ENCODE measurements around the gene PGP. TPM values are rescaled to one million over a fixed set of nuclear protein-coding genes. Genes with fewer than 3 reads are reported as not detected.
"Not testable (repeated sequence)": the region's sequence is repeated elsewhere in the genome, so short reads cannot be mapped to it uniquely, and the experiment has no call there.

PGP gene
- total RNA-seq = 37.2 and 37.7 TPM in 2 replicates

- Mint-ChIP-seq H3K27ac (peak within 1 kb of the TSS; percentile 88), H3K36me3 (ENCODE audit: low read depth) (peaks cover 14% of the 10 kb centered on the region), H3K4me1 (ENCODE audit: low read depth) (peaks cover 18% of the 10 kb centered on the region), H3K4me3 (peak within 1 kb of the TSS; percentile 90), H3K27me3 (ENCODE audit: insufficient read depth) (no peaks in the 10 kb centered on the region), H3K9me3 (no peaks in the 10 kb centered on the region)
- DNase-seq (ENCODE audit: low spot score) = no peak
- intact Hi-C loops (cut with micrococcal nuclease) = loop anchor here (2.0 to 10.0 kb wide), 2 partner anchors 54 to 130 kb away; partner anchors contain the start of genes ABCA3 and RNPS1
Measured at GRCh38 chr16:2214719-2214968, at the start of gene PGP. Gene PGP (minus strand): TSS chr16:2214840. CDS start chr16:2214777, 63 bp downstream.

DNA sequence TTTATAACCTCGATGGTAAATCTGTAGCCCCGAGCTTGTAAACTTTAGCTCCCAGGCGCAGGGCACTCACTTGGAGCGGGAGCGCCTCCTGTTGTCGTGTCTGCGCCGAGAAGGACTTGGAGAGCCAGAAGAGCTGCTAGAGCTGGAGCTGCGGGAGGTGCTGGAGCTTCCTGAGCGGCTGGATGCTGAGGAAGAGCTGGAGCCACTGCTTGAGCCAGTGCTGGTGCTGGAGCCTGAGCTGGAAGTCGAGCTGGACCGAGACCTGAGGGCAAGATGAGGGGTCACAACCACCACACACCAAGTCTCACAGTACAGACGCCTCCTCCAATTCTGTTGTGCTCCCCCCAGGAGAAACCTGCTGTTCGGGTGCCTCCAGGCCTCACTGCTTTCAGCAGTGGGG lies 48.4 kb upstream of the PGP start:
- intact Hi-C loops (cut with micrococcal nuclease) = loop anchor here (10.0 kb wide), 1 partner anchor 238 kb away; the partner anchor contains the start of gene NHERF2
- not testable (repeated sequence) for H3K27me3 Mint-ChIP-seq (ENCODE audit: insufficient read depth); DNase-seq (ENCODE audit: low spot score); H3K9me3 Mint-ChIP-seq; H3K27ac Mint-ChIP-seq; H3K4me3 Mint-ChIP-seq
- Mint-ChIP-seq H3K4me1 (ENCODE audit: low read depth) (peaks cover 28% of the 10 kb centered on the region), H3K36me3 (ENCODE audit: low read depth) (peaks cover 40% of the 10 kb centered on the region)

DNA sequence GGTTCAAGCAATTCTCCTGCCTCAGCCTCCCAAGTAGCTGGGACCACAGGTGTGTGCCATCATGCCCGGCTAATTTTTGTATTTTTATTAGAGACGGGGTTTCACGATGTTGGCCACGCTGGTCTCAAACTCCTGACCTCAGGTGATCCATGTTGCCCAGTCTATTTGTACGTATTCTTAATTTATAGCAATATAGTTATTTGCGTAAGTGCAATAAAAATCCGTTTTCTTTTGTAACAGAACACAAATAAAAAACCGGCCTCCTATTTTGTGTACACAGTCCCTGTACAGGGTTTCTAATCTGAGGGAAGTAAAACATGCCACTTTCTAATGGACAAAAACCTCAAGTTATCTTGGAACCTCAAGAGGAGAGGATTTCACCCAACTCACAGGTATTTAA lies 45.6 kb upstream of the PGP start:
- no peaks in the 10 kb centered on the region for H3K9me3 Mint-ChIP-seq
- no peaks in the 10 kb centered on the region for H3K27me3 Mint-ChIP-seq (ENCODE audit: insufficient read depth)
- no peak overlapping the region for H3K4me3 Mint-ChIP-seq
- peaks cover 20% of the 10 kb centered on the region for H3K4me1 Mint-ChIP-seq (ENCODE audit: low read depth)
- H3K36me3 Mint-ChIP-seq (ENCODE audit: low read depth) = peaks cover 49% of the 10 kb centered on the region
- no peak overlapping the region for H3K27ac Mint-ChIP-seq
- DNase-seq (ENCODE audit: low spot score) = no peak
- intact Hi-C loops (cut with micrococcal nuclease) = loop anchor here (10.0 kb wide), 1 partner anchor 235 kb away; the partner anchor contains the start of gene NHERF2

DNA sequence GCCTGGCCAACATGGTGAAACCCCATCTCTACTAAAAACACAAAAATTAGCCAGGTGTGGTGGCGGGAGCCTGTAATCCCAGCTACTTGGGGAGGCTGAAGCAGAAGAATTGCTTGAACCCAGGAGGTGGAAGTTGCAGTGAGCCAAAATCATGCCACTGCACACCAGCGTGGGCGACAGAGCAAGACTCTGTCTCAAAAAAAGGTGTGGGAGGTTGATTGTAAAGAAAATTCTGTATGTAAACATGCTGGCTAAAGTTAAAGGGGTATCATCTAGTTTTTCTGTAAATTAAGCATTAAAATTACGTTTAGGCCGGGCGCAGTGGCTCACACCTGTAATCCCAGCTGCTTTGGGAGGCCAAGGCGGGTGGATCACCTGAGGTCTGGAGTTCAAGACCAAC lies 43.9 kb upstream of the PGP start:
- DNase-seq (ENCODE audit: low spot score); H3K27ac Mint-ChIP-seq; H3K27me3 Mint-ChIP-seq (ENCODE audit: insufficient read depth); H3K9me3 Mint-ChIP-seq; intact Hi-C loops (cut with micrococcal nuclease); H3K4me1 Mint-ChIP-seq (ENCODE audit: low read depth); H3K4me3 Mint-ChIP-seq: not testable (repeated sequence)
- H3K36me3 Mint-ChIP-seq (ENCODE audit: low read depth) = peaks cover 52% of the 10 kb centered on the region

- Mint-ChIP-seq H3K27me3 (ENCODE audit: insufficient read depth) (no peaks in the 10 kb centered on the region), H3K4me3 (no peak overlapping the region), H3K4me1 (ENCODE audit: low read depth) (peaks cover 13% of the 10 kb centered on the region), H3K36me3 (ENCODE audit: low read depth) (peaks cover 55% of the 10 kb centered on the region), H3K9me3 (no peaks in the 10 kb centered on the region), H3K27ac (no peak overlapping the region)
- intact Hi-C loops (cut with micrococcal nuclease) = loop anchor here (1.0 kb wide), 1 partner anchor 9 kb away; no protein-coding TSS in a partner anchor
- DNase-seq (ENCODE audit: low spot score) = no peak
Measured at GRCh38 chr16:2257726-2258125, 43.1 kb upstream of the PGP start.

- Mint-ChIP-seq H3K27me3 (ENCODE audit: insufficient read depth) (no peaks in the 10 kb centered on the region), H3K4me3 (no peak overlapping the region), H3K27ac (no peak overlapping the region), H3K9me3 (no peaks in the 10 kb centered on the region), H3K36me3 (ENCODE audit: low read depth) (peaks cover 47% of the 10 kb centered on the region), H3K4me1 (ENCODE audit: low read depth) (peaks cover 13% of the 10 kb centered on the region)
- intact Hi-C loops (cut with micrococcal nuclease) = loop anchor here (1.0 kb wide), 1 partner anchor 10 kb away; no protein-coding TSS in a partner anchor
- DNase-seq (ENCODE audit: low spot score) = no peak
Measured at GRCh38 chr16:2256531-2257140, 42.0 kb upstream of the PGP start.

- intact Hi-C loops (cut with micrococcal nuclease) = no loop called here
- Mint-ChIP-seq H3K9me3 (no peaks in the 10 kb centered on the region), H3K27me3 (ENCODE audit: insufficient read depth) (no peaks in the 10 kb centered on the region), H3K4me3 (no peak overlapping the region), H3K27ac (peak overlapping the region; percentile 48), H3K4me1 (ENCODE audit: low read depth) (peaks cover 13% of the 10 kb centered on the region), H3K36me3 (ENCODE audit: low read depth) (peaks cover 38% of the 10 kb centered on the region)
- no peak for DNase-seq (ENCODE audit: low spot score)
Measured at GRCh38 chr16:2253293-2253692, 38.7 kb upstream of the PGP start.

GRCh38 chr16:2252806-2253148 lies 38.1 kb upstream of the PGP start:
- no peaks in the 10 kb centered on the region for H3K27me3 Mint-ChIP-seq (ENCODE audit: insufficient read depth)
- no peak overlapping the region for H3K4me3 Mint-ChIP-seq
- peak overlapping the region; percentile 70 for H3K27ac Mint-ChIP-seq

DNA sequence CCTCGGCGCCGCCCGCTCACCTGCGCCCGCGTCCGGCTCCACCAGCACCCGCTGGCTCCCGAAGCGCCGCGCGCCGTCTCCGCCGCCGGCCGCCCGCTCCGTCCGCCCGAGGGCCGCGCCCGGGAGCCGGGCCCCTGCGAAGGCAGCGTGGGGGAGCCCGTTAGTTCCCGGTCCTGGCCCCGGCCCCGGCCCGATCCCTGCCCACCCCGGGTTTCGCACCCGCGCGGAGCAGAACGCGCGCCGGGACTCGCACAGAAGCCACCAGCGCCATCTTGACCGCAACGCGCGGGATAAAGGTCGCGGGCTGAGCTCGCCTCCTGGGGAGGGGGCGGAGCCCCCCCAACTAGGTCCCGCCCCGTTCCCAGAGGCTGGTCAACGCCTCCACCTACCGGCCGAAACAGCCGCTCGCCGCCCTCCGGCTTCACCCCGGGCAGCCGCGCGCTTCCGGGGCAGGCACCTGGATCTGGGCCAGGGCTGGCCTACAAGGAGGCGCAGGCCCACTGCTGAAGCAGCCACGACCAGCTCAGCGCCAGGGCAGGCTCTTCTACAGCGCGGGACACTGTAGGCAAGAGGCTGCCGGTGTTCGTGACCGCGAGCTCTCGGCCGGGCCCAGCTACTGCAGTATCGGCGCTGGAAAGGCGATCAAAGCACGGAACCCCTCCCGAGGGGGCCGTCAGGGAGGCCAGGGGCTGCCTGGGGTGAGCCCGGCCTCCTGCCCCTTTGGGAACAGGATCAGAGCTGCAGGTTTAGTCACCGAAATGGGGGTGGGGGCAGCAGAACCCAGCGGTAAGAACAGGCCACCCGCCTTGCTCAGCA lies 36.9 kb upstream of the PGP start, which contains the start of gene ECI1:
ECI1 (minus strand) TSS at position 292 of the 816 bp plus-strand sequence; CDS start at position 271, 21 bp downstream.
- H3K9me3 Mint-ChIP-seq = no peaks in the 10 kb centered on the region
- peak within 1 kb of the TSS; percentile 94 for H3K27ac Mint-ChIP-seq
- DNase-seq (ENCODE audit: low spot score) = peak; percentile 80
- H3K4me1 Mint-ChIP-seq (ENCODE audit: low read depth) = peaks cover 8% of the 10 kb centered on the region
- H3K27me3 Mint-ChIP-seq (ENCODE audit: insufficient read depth) = no peaks in the 10 kb centered on the region
- peak within 1 kb of the TSS; percentile 91 for H3K4me3 Mint-ChIP-seq
- H3K36me3 Mint-ChIP-seq (ENCODE audit: low read depth) = peaks cover 26% of the 10 kb centered on the region
- intact Hi-C loops (cut with micrococcal nuclease) = loop anchor here (1.0 to 2.0 kb wide), 6 partner anchors 17 to 178 kb away; partner anchors contain the start of genes CCNF, E4F1, MLST8 and RNPS1

More at GRCh38 chr16:2252806-2253148, 38.1 kb upstream of the PGP start:
- peaks cover 36% of the 10 kb centered on the region for H3K36me3 Mint-ChIP-seq (ENCODE audit: low read depth)
- H3K4me1 Mint-ChIP-seq (ENCODE audit: low read depth) = peaks cover 13% of the 10 kb centered on the region
- intact Hi-C loops (cut with micrococcal nuclease) = no loop called here
- DNase-seq (ENCODE audit: low spot score) = no peak
- no peaks in the 10 kb centered on the region for H3K9me3 Mint-ChIP-seq

DNA sequence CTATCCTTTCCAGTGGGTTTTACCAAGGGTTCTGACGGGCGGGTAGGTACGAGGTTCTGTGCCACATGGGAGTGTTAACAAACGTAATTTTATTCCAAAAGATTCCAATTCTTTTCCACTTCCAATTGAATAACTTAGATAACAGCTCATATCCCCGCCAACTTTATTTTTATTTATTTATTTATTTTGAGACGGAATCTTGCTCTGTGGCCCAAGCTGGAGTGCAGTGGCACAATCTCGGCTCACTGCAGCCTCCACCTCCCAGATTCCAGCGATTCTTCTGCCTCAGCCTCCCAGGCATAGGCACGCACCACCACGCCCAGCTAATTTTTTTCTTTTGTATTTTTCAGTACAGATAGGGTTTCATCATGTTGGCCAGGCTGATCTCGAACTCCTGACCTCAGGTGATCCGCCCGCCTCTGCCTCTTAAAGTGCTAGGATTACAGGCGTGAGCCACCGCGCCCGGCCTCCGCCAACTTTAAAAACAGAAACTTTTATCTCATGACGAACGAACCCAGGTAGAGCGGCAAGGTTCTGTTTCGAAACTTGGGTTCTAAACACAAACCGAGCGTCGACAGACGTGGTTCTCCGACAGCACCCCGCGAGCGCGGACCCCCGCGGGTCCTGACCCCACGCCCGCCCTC lies 36.1 kb upstream of the PGP start:
- peak overlapping the region; percentile 94 for H3K27ac Mint-ChIP-seq
- peaks cover 5% of the 10 kb centered on the region for H3K4me1 Mint-ChIP-seq (ENCODE audit: low read depth)
- no peaks in the 10 kb centered on the region for H3K9me3 Mint-ChIP-seq
- peaks cover 22% of the 10 kb centered on the region for H3K36me3 Mint-ChIP-seq (ENCODE audit: low read depth)
- peak; percentile 34 for DNase-seq (ENCODE audit: low spot score)
- H3K27me3 Mint-ChIP-seq (ENCODE audit: insufficient read depth) = no peaks in the 10 kb centered on the region
- intact Hi-C loops (cut with micrococcal nuclease) = loop anchor here (1.0 to 2.0 kb wide), 6 partner anchors 18 to 179 kb away; partner anchors contain the start of genes CCNF, E4F1, MLST8 and RNPS1
- peak overlapping the region; percentile 91 for H3K4me3 Mint-ChIP-seq

DNA sequence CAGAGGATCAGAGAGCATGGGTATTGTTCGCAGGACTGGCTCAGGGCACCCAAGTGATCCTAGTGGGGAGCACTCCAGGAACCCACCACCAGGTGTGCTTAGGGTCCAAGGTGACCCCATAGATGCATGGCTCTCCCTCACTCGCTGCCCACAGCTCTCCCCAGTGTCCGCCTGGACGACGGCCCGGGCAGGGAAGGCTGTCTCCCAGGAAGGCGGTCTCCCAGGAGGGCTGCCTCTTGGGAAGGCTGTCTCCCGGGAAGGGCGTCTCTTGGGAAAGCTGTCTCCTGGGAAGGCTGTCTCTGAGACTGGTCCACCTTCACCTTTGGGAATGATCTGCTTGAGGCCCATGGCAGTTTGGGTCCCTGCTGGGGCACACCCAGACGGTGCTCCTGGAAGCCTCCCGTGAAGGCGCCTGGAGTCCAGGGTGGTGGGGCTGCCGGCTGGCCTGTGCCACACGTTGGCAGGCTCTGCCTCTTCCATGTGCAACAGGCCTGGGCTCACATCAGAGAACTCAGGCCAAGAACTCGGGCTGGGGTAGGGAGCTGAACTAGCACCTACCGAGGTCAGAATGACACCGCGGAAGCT lies 31.8 kb upstream of the PGP start:
- Mint-ChIP-seq H3K4me1 (ENCODE audit: low read depth) (no peaks in the 10 kb centered on the region), H3K27me3 (ENCODE audit: insufficient read depth) (no peaks in the 10 kb centered on the region), H3K4me3 (no peak overlapping the region), H3K9me3 (no peaks in the 10 kb centered on the region), H3K27ac (no peak overlapping the region), H3K36me3 (ENCODE audit: low read depth) (peaks cover 8% of the 10 kb centered on the region)
- DNase-seq (ENCODE audit: low spot score) = no peak
- intact Hi-C loops (cut with micrococcal nuclease) = no loop called here

GRCh38 chr16:2244926-2245795 lies 30.5 kb upstream of the PGP start:
- Mint-ChIP-seq H3K36me3 (ENCODE audit: low read depth) (peaks cover 8% of the 10 kb centered on the region), H3K4me3 (no peak overlapping the region), H3K27me3 (ENCODE audit: insufficient read depth) (no peaks in the 10 kb centered on the region), H3K27ac (no peak overlapping the region), H3K9me3 (no peaks in the 10 kb centered on the region), H3K4me1 (ENCODE audit: low read depth) (no peaks in the 10 kb centered on the region)
- intact Hi-C loops (cut with micrococcal nuclease) = no loop called here
- DNase-seq (ENCODE audit: low spot score) = no peak
